Prostate gland (tissue), 2 donors: ENCODE results near the gene KSR2. TPM values are rescaled to one million over a fixed set of nuclear protein-coding genes. Genes with fewer than 3 reads are reported as not detected.

ENCODE experiments used
- DNase-seq: peaks from one replicate; pipeline ENCODE4 v3.0.0-alpha.2; 2019; ENCODE audit warnings: low spot score
- H3K27ac ChIP-seq, 2 donors: fragments of 200-600 bp; sonication (generic); 2 replicates each; pipeline ENCODE4 v1.5.1; 2017 to 2019
- H3K27me3 ChIP-seq: fragments of 200-600 bp; sonication (generic); replicated peaks from 2 replicates; pipeline ENCODE4 v1.5.1; 2019; ENCODE audit not compliant: insufficient read depth
- H3K36me3 ChIP-seq, 2 donors: fragments of 200-600 bp; sonication (generic); 1 replicate in 1 of 2; 2 replicates in 1 of 2; pipeline versions ENCODE4 v1.5.1 to v1.8.1; 2017 to 2019
- H3K4me1 ChIP-seq: fragments of 200-600 bp; sonication (generic); replicated peaks from 2 replicates; pipeline ENCODE4 v1.5.1; 2019
- H3K4me3 ChIP-seq, 2 donors: fragments of 200-600 bp; sonication (generic); 2 replicates each; pipeline ENCODE4 v1.5.1; 2017 to 2019
- H3K9me3 ChIP-seq: fragments of 200-600 bp; sonication (generic); 2 replicates; pipeline ENCODE4 v1.5.1; 2017
- POLR2A ChIP-seq: fragments of 450-650 bp; IDR thresholded peaks from one replicate; pipeline ENCODE4 v1.6.1; 2016; ENCODE audit warnings: antibody characterized with exemption, mild to moderate bottlenecking
- POLR2AphosphoS5 ChIP-seq: sonication (generic); formaldehyde crosslinking; IDR thresholded peaks from one replicate; pipeline ENCODE4 v1.6.1; 2017; ENCODE audit warnings: antibody characterized with exemption
- WGBS: methylation state at CpG from one replicate; pipeline ENCODE4 v1.1.5; 2018; 5-methylcytosine and 5-hydroxymethylcytosine counted together
- intact Hi-C: fragments of 100-400 bp; cut with DNase I; formaldehyde crosslinking; loops from one replicate; pipeline ENCODE4 v1.14.2; 2022
- total RNA-seq, 2 donors: library from RNA; depleted of rRNA; stranded (reverse); fragments of >200 nt; gene quantifications; one replicate each; pipeline ENCODE4 v1.1.0, GENCODE V29; 2016
- TF ChIP-seq, protein P1 (sequence below), 4 experiments: fragments of 200-600 bp in 2 of 4; fragments of 450-650 bp in 2 of 4; sonication (generic) in 2 of 4; IDR thresholded peaks; 1 replicate in 3 of 4; 2 replicates in 1 of 4; pipeline ENCODE4 v1.5.1; 2016 to 2019; ENCODE audit warnings: antibody characterized with exemption in 4 of 4, mild to moderate bottlenecking in 2 of 4, moderate library complexity in 2 of 4

Gene KSR2
- total RNA-seq: 1 to 10 TPM; 1.0 to 1.7 TPM

DNA sequence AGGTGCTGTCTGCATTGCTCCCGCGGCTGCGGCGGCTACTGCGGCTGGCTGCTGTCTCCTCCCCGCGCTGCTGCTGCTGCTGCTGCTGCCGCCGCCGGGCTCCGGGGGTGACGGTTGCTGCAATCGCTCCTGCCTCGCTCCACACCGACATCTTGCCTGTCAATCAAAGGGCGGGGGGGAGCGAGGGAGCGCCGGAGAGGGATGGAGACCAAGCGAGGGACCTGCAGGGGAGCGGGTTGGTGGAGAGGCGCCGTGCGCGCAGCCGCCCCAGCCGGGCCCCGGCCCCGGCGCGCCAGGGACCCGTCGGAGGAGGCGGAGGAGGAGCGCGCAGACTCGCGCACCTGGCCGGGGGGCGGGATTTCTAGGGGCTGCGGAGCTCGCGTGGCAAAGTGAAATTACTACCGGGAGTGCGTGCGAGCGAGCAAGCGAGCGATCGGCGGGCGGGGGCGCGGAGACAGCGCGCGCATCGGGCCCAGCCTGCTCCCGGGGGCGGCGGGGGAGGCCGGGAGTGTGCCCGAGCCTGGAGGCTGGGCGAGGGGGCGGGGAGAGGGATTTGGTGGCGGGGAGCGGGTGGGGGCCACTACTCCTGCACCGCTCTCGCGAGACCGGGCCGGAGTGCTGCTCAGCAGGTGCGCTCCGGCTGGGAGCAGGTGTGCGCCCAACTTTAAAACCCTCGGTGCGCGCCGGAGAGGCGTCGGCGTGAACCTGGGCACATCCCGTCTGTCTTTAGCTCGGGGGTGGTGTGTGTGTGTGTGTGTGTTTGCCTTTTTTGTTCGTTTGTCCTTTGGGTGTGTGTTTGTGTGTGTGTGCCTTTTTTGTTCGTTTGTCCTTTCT is at the start of gene KSR2:
TSS of gene KSR2 (minus strand) at position 165 of the 834 bp plus-strand sequence. CDS start 735 bp downstream, outside the sequence.
- peak within 1 kb of the TSS; percentile 69 to 77 for H3K27ac ChIP-seq
- no peaks in the 10 kb centered on the region for H3K36me3 ChIP-seq
- H3K4me3 ChIP-seq: peak within 1 kb of the TSS; percentile 51 to 58
- no peaks in the 10 kb centered on the region for H3K27me3 ChIP-seq
- DNase-seq: peak; percentile 76
- TF ChIP-seq POLR2A (no peak), POLR2AphosphoS5 (no peak)
- TF ChIP-seq, protein P1, sequence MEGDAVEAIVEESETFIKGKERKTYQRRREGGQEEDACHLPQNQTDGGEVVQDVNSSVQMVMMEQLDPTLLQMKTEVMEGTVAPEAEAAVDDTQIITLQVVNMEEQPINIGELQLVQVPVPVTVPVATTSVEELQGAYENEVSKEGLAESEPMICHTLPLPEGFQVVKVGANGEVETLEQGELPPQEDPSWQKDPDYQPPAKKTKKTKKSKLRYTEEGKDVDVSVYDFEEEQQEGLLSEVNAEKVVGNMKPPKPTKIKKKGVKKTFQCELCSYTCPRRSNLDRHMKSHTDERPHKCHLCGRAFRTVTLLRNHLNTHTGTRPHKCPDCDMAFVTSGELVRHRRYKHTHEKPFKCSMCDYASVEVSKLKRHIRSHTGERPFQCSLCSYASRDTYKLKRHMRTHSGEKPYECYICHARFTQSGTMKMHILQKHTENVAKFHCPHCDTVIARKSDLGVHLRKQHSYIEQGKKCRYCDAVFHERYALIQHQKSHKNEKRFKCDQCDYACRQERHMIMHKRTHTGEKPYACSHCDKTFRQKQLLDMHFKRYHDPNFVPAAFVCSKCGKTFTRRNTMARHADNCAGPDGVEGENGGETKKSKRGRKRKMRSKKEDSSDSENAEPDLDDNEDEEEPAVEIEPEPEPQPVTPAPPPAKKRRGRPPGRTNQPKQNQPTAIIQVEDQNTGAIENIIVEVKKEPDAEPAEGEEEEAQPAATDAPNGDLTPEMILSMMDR (IDR thresholded peaks at IDR 0.05): no peak
- no peaks in the 10 kb centered on the region for H3K9me3 ChIP-seq
- WGBS: under 1% methylated on average over 61 of the region's 86 CpGs
- no peaks in the 10 kb centered on the region for H3K4me1 ChIP-seq
- intact Hi-C loops: no loop called here

DNA sequence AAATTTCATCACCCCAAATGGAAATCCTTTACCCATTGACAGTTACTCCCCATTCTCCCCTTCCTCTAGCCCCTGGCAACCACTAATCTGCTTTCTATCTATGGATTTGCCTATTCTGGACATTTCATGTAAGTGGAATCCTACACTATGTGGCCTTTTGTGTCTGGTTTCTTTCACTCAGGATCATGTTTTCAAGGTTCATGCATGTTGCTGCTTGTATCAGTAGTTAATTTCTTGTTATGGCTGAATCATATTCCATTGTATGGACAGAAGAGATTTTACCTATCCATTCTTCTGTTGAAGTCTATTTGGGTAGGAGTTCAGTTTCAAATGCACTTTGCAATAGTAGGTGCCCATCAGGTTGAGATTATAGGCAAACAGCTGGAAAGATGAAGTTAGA is 49.1 kb upstream of the KSR2 start:
- no peak overlapping the region for H3K4me3 ChIP-seq
- TF ChIP-seq POLR2A (no peak), POLR2AphosphoS5 (no peak)
- TF ChIP-seq, protein P1 (IDR thresholded peaks at IDR 0.05): no peak
- no peak for DNase-seq
- no peaks in the 10 kb centered on the region for H3K36me3 ChIP-seq
- H3K4me1 ChIP-seq: no peaks in the 10 kb centered on the region
- intact Hi-C loops: no loop called here
- H3K9me3 ChIP-seq: no peaks in the 10 kb centered on the region
- no peak overlapping the region for H3K27ac ChIP-seq
- no peaks in the 10 kb centered on the region for H3K27me3 ChIP-seq

DNA sequence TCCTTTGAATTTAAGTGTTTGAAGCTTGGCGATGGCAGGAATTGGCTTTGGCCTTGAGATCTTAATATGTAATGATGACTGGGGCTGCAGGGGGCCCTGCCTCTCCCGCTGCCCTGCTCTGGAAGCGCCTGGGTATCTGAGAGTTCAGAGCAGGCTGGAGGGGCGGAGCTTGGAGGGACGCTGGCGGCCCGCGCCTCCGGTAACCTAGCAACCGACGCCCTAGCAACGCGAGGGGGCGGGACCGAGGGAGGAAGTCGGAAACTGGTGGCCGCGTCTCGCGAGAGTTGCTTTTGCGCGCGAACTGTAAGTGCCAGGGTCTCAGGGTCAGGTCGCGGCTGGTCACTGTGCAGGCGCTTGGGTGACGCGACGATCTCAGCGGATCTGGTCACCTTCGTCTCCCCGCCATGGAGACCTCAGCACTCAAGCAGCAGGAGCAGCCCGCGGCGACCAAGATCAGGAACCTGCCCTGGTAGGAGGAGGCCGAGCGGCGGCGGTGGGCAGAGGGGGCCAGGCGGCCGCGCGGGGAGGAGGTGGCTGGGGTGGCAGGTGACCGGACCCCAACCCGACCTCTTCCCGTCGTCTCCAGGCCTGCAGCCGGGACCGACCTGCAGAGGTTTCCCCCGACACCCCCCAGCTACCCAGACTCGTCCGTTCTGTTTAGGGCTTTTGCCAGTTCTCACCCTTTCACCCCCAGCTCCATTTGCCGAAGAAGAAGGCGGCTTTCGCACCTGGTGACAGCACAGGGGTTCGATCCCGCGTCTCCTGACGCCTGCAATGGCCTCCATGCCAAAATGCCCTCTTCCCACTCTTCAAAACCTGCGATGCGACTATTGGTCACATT is 47.9 kb upstream of the KSR2 start, which contains the start of gene RFC5:
TSS of gene RFC5 (plus strand) at position 280 of the 841 bp plus-strand sequence. CDS start at position 405, 125 bp downstream.
- Histone ChIP-seq H3K27me3 (no peaks in the 10 kb centered on the region), H3K4me1 (no peaks in the 10 kb centered on the region), H3K4me3 (peak within 1 kb of the TSS; percentile 85 to 87), H3K27ac (no peak within 1 kb of the TSS), H3K9me3 (no peaks in the 10 kb centered on the region), H3K36me3 (no peaks in the 10 kb centered on the region)
- TF ChIP-seq, protein P1 (IDR thresholded peaks at IDR 0.05): no peak
- TF ChIP-seq POLR2A (peak; percentile 25), POLR2AphosphoS5 (peak; percentile 92)
- under 1% methylated on average over 59 of the region's 61 CpGs for WGBS
- intact Hi-C loops: no loop called here
- peak; percentile 97 for DNase-seq

DNA sequence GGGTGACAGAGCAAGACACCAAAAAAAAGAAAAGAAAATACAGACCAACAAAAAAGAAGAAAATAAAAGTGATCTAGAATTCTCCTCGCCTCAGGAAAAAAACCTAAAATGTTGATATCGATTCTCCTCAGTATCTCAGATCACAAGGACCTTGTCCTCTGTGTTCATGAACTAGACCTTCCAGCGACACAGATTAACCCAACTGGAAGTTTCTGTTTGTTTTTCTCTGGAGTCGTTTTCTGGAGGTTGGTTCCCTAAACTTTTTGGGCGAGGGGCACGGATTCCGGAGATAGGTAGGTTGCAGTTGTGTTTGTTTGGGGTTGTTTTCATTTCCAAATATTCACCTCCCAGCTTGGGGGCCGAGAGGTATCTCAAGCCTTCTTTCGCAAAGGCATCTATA is 47.2 kb upstream of the KSR2 start:
- no peaks in the 10 kb centered on the region for H3K27me3 ChIP-seq
- no peaks in the 10 kb centered on the region for H3K9me3 ChIP-seq
- DNase-seq: no peak
- 25% methylated on average over 9 of the region's 9 CpGs for WGBS
- no peak overlapping the region for H3K27ac ChIP-seq
- intact Hi-C loops: no loop called here
- no peaks in the 10 kb centered on the region for H3K4me1 ChIP-seq
- H3K4me3 ChIP-seq: peak overlapping the region; percentile 85 to 87
- no peaks in the 10 kb centered on the region for H3K36me3 ChIP-seq
- TF ChIP-seq, protein P1 (IDR thresholded peaks at IDR 0.05): no peak
- no peak for TF ChIP-seq POLR2AphosphoS5
- no peak for TF ChIP-seq POLR2A
